HepG2 (cell line): Measurements from ENCODE around the gene WDR18. TPM values are rescaled to one million over a fixed set of nuclear protein-coding genes. Genes with fewer than 3 reads are reported as not detected.

ENCODE experiments used
- AKAP8 ChIP-seq: sonication (generic); formaldehyde crosslinking; IDR thresholded peaks from 2 replicates; pipeline ENCODE4 v1.5.1; 2020; ENCODE audit warnings: mild to moderate bottlenecking, missing genetic modification reagents
- HIVEP1 ChIP-seq: sonication (generic); formaldehyde crosslinking; IDR thresholded peaks from 2 replicates; pipeline ENCODE4 v1.4.0; 2020; ENCODE audit warnings: mild to moderate bottlenecking, missing genetic modification reagents
- HOXD1 ChIP-seq: sonication (generic); formaldehyde crosslinking; IDR thresholded peaks from 2 replicates; pipeline ENCODE4 v1.5.0; 2020; ENCODE audit warnings: missing genetic modification reagents
- KAT7 ChIP-seq: IDR thresholded peaks from 2 replicates; pipeline ENCODE4 v1.6.1; 2018; ENCODE audit warnings: borderline replicate concordance, missing compliant biosample characterization
- NFKBIZ ChIP-seq: IDR thresholded peaks from 2 replicates; pipeline ENCODE4 v1.6.1; 2018; ENCODE audit warnings: missing genetic modification reagents, missing compliant biosample characterization
- NFRKB ChIP-seq: fragments of 450-650 bp; IDR thresholded peaks from 2 replicates; pipeline ENCODE4 v1.6.1; 2017
- TMF1 ChIP-seq: sonication (generic); formaldehyde crosslinking; IDR thresholded peaks from 2 replicates; pipeline ENCODE4 v1.8.1; 2022; ENCODE audit warnings: low read depth, missing genetic modification reagents
- ZNF629 ChIP-seq: sonication (generic); formaldehyde crosslinking; conservative IDR thresholded peaks from 2 replicates; pipeline ENCODE4 v1.5.0; 2020; ENCODE audit warnings: missing genetic modification reagents
- polyA plus RNA-seq, 8 experiments: library from polyadenylated mRNA; depleted of rRNA in 3 of 8; stranded (reverse) in 7 of 8; unstranded in 1 of 8; fragments of >200 nt; fragmentation: Illumina TruSeq in 4 of 8; extraction: Trizol in 4 of 8; gene quantifications; 2 replicates each; pipeline versions ENCODE4 v1.2.1 to v1.2.3, GENCODE V29; 2011 to 2016; ENCODE audit warnings: low read depth in 4 of 8, missing spikeins in 1 of 8, mixed read lengths in 1 of 8; ENCODE audit not compliant: insufficient read depth in 1 of 8
- total RNA-seq, 5 experiments: library from RNA; depleted of rRNA; stranded (reverse); fragments of >200 nt; fragmentation: Illumina TruSeq; extraction: Trizol; gene quantifications; 2 replicates each; pipeline ENCODE4 v1.2.3, GENCODE V29; 2016; ENCODE audit warnings: low read depth in 1 of 5
- TF ChIP-seq, protein P1 (sequence below): sonication (generic); formaldehyde crosslinking; IDR thresholded peaks from 2 replicates; pipeline ENCODE4 v1.4.0; 2020; ENCODE audit warnings: missing genetic modification reagents
- TF ChIP-seq, protein P2 (sequence below): sonication (generic); formaldehyde crosslinking; IDR thresholded peaks from 2 replicates; pipeline ENCODE4 v1.5.1; 2020; ENCODE audit warnings: mild to moderate bottlenecking, missing genetic modification reagents, moderate library complexity
- TF ChIP-seq, protein P3 (sequence below): fragments of 450-650 bp; IDR thresholded peaks from 2 replicates; pipeline ENCODE4 v1.6.1; 2016

The WDR18 gene
- total and polyA plus RNA-seq, 2 of the 13 experiments (the other 11 are each of a cell fraction or from before 2014, with no cell fraction given) = 36.4 to 47.6 TPM

DNA sequence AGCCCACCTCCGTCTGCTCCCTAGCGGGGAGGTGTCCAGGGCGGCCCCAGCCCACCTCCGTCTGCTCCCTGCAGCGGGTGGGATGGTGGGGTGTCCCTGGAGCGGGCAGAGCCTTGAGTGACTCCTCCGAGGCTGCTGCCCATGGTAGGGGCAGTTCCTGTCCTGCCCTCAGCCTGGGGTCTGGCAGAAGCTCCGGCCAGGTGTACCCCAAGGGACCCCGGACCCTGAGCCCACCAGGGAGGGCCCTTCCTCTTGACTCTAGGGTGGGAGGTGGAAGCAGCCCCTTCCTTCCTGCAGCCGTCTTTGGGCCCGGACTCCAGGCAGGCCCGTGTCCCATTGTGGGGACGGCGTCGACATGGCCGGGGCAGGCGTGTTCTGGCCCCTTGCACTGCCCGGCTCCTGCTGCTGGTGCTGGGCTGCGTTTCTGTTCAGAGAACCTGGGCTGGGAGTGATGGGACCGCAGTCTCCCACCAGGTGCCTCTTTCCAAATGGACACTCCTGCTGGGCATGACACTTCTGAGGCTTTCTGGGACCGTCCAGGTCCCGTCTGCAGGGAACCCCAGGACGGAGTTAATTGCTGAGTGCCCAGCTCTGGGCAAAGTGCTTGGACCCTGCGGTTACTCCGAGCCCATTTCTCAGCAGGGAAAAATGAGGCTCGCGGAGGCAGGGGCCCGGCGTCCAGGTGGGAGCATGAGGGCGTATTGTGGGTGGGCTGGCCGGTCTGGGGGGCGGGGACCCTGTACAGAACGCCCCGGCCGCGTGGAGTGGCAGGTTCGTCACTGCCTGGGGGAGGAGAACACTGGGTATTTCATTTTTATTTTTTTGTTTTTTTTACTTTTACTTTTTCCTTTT is 38.5 kb upstream of the WDR18 start (continued):
- TF ChIP-seq, protein P1, sequence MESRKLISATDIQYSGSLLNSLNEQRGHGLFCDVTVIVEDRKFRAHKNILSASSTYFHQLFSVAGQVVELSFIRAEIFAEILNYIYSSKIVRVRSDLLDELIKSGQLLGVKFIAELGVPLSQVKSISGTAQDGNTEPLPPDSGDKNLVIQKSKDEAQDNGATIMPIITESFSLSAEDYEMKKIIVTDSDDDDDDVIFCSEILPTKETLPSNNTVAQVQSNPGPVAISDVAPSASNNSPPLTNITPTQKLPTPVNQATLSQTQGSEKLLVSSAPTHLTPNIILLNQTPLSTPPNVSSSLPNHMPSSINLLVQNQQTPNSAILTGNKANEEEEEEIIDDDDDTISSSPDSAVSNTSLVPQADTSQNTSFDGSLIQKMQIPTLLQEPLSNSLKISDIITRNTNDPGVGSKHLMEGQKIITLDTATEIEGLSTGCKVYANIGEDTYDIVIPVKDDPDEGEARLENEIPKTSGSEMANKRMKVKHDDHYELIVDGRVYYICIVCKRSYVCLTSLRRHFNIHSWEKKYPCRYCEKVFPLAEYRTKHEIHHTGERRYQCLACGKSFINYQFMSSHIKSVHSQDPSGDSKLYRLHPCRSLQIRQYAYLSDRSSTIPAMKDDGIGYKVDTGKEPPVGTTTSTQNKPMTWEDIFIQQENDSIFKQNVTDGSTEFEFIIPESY (CRISPR knock-in tag) = peak; percentile 79
- TF ChIP-seq TMF1 (CRISPR knock-in tag) (no peak), HIVEP1 (CRISPR knock-in tag) (peak; percentile 56), KAT7 (no peak), AKAP8 (0 out of 2 replicates have a peak, but pooled peaks have one; percentile 35), HOXD1 (no peak), NFKBIZ (CRISPR knock-in tag) (no peak), NFRKB (no peak), ZNF629 (CRISPR knock-in tag) (peak; percentile 89)
- TF ChIP-seq, protein P2, sequence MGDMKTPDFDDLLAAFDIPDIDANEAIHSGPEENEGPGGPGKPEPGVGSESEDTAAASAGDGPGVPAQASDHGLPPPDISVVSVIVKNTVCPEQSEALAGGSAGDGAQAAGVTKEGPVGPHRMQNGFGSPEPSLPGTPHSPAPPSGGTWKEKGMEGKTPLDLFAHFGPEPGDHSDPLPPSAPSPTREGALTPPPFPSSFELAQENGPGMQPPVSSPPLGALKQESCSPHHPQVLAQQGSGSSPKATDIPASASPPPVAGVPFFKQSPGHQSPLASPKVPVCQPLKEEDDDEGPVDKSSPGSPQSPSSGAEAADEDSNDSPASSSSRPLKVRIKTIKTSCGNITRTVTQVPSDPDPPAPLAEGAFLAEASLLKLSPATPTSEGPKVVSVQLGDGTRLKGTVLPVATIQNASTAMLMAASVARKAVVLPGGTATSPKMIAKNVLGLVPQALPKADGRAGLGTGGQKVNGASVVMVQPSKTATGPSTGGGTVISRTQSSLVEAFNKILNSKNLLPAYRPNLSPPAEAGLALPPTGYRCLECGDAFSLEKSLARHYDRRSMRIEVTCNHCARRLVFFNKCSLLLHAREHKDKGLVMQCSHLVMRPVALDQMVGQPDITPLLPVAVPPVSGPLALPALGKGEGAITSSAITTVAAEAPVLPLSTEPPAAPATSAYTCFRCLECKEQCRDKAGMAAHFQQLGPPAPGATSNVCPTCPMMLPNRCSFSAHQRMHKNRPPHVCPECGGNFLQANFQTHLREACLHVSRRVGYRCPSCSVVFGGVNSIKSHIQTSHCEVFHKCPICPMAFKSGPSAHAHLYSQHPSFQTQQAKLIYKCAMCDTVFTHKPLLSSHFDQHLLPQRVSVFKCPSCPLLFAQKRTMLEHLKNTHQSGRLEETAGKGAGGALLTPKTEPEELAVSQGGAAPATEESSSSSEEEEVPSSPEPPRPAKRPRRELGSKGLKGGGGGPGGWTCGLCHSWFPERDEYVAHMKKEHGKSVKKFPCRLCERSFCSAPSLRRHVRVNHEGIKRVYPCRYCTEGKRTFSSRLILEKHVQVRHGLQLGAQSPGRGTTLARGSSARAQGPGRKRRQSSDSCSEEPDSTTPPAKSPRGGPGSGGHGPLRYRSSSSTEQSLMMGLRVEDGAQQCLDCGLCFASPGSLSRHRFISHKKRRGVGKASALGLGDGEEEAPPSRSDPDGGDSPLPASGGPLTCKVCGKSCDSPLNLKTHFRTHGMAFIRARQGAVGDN (CRISPR knock-in tag) = peak; percentile 28
- TF ChIP-seq, protein P3, sequence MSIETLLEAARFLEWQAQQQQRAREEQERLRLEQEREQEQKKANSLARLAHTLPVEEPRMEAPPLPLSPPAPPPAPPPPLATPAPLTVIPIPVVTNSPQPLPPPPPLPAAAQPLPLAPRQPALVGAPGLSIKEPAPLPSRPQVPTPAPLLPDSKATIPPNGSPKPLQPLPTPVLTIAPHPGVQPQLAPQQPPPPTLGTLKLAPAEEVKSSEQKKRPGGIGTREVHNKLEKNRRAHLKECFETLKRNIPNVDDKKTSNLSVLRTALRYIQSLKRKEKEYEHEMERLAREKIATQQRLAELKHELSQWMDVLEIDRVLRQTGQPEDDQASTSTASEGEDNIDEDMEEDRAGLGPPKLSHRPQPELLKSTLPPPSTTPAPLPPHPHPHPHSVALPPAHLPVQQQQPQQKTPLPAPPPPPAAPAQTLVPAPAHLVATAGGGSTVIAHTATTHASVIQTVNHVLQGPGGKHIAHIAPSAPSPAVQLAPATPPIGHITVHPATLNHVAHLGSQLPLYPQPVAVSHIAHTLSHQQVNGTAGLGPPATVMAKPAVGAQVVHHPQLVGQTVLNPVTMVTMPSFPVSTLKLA = no peak
